GM18526 (cell line): ENCODE data around the gene SLC25A25.

Experiments
- POLR2A ChIP-seq: IDR thresholded peaks from 3 replicates; pipeline ENCODE4 v1.6.1; 2011; ENCODE audit not compliant: insufficient read length; ENCODE audit errors: extremely low read depth

SLC25A25 gene

DNA sequence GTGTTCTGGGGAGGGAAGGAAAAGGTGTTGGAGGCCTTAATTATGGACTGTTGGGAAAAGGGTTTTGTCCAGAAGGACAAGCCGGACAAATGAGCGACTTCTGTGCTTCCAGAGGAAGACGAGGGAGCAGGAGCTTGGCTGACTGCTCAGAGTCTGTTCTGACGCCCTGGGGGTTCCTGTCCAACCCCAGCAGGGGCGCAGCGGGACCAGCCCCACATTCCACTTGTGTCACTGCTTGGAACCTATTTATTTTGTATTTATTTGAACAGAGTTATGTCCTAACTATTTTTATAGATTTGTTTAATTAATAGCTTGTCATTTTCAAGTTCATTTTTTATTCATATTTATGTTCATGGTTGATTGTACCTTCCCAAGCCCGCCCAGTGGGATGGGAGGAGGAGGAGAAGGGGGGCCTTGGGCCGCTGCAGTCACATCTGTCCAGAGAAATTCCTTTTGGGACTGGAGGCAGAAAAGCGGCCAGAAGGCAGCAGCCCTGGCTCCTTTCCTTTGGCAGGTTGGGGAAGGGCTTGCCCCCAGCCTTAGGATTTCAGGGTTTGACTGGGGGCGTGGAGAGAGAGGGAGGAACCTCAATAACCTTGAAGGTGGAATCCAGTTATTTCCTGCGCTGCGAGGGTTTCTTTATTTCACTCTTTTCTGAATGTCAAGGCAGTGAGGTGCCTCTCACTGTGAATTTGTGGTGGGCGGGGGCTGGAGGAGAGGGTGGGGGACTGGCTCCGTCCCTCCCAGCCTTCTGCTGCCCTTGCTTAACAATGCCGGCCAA is 40.4 kb downstream of the SLC25A25 start:
- TF ChIP-seq POLR2A = no peak

DNA sequence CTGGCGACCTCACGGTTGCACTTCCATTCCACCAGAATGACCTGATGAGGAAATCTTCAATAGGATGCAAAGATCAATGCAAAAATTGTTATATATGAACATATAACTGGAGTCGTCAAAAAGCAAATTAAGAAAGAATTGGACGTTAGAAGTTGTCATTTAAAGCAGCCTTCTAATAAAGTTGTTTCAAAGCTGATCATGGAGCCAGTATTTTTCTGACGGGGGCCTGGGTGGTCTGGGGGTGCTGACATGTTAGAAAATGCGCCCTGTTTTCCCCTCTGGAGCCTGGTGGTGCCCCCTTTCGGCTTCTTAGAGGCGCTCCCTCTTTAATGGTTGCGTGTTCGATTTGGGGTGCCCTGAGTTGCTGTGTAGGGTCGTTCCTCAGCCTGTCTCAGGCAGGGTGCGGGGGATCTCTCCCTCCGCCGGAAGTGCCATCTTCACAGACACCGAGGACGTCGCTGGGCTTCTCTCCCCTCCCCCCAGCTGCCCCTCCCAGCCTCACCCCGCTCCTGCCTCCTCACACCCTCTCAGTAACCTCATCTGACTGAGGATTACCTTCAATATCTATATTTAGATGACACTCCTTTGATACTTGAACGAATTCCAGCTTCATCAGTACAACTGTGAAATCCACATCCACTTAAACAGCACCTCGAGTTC is 41.1 kb downstream of the SLC25A25 start:
- no peak for TF ChIP-seq POLR2A

DNA sequence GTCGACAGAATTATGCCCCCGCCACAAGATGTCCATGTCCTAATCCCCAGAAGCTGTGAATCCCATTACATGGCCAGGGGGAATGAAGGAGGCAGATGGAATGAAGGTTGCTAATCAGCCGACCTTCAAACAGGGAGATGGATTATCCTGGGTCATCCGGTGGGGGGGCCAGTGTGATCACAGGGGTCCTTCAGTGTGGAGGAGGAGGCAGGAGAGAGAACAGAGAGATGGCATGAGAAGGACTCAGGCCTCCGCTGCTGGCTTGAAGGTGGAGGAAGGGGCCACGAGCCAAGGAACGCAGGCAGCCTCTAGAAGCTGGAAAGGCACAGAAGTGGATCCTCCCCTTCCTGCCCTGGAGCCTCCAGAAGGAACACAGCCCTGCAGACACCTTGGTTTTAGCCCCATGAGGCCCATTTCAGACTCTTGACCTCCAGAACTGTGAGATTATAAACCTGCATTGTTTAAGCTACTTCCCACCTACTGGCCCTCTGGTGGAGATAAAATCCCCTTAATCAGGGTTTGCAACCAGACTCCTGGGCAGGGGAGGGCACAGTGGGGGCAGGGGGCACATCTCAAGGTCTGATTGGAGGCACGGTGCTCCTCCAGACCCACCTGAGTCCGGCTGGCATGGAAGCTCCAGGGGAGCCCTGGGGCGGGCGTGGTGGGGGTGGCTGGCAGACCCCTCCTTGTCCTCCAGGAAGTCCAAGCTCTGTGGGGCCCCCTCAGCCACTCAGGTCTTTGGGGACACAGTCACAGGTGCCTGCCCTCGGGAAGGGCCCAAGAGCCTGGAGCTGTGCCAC is 45.7 kb downstream of the SLC25A25 start:
- TF ChIP-seq POLR2A = no peak

DNA sequence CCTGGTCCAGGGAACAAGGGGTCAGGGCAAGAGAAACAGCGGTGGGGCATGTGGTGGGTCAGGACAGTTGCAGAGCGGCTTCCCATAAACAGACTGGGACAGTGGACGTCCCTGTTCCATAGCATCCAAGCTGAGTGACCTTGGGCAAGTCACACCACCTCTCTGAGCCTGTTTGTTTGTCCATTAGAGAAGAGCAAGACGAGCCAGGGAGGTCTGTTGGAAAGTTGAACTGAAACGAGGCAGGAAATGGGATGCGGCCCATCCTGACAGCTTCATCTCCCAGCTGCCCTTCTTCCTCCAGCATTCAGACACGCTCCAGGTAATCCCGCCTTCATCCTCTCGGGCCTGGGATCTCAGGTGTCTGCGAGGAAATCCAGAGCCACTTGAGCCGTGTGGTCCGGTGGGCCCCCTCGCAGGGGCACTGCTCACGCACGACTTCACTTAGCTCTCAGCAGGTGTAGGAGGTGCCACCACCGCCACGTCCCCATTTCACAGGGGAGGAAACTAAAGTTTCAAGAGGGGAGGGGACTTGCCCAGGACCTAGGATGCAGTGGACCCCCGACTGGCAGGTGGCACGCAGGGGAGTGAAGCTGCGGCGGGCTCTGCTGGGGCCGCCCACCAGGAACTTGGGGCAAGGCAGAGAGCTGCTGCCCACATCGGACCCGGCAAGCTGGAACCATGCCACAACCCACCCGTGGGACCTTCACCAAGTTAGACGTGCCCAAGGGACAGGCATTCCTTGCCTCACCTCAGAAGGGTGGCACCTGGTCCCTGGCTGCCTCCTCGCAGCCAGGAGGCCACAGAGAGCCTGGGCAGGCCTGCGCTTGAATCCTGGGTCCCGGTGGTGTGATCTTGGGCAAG is 46.5 kb downstream of the SLC25A25 start:
- TF ChIP-seq POLR2A = no peak

DNA sequence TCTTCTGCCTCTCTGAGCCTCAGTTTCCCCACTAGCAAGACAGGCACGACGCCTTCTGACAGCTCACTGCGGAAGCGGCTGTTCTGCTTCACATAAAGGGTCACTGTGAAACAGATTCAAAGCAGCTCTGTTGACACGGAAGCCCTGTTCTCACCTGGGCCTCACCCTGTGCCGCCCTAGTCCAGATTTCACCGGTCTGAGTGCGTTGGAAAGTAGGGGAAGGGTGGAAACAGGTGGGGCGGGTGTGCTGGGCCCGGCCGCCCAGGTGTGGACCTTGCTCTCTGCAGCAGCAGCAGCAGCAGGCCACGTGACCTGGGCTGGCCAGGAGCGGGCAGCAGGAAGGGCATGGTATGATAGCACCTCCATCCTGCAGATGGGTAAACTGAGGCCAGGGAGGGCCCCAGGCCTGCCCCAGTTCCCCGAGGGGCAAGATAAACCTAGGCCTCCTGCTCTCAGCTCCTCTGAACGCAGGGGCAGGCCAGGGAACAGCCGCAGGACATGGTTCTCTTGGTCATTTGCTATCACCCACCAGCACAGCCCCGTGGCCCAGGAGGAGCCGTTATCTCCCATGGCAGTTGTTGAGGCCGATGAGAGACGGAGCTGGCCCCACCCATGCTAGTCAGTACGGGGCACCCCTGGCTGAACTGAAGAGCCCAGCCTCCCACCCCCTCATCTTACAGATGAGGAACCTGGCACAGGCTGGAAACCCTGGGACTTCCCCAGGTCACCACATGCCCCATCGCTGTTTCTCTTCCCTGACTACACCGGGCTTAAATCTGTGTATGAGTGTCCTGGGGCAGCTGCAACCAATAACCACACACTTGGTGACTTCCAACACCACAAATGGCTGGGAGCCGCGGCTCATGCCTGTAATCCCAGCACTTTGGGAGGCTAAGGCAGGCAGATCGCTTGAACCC is 47.4 kb downstream of the SLC25A25 start:
- TF ChIP-seq POLR2A = no peak

DNA sequence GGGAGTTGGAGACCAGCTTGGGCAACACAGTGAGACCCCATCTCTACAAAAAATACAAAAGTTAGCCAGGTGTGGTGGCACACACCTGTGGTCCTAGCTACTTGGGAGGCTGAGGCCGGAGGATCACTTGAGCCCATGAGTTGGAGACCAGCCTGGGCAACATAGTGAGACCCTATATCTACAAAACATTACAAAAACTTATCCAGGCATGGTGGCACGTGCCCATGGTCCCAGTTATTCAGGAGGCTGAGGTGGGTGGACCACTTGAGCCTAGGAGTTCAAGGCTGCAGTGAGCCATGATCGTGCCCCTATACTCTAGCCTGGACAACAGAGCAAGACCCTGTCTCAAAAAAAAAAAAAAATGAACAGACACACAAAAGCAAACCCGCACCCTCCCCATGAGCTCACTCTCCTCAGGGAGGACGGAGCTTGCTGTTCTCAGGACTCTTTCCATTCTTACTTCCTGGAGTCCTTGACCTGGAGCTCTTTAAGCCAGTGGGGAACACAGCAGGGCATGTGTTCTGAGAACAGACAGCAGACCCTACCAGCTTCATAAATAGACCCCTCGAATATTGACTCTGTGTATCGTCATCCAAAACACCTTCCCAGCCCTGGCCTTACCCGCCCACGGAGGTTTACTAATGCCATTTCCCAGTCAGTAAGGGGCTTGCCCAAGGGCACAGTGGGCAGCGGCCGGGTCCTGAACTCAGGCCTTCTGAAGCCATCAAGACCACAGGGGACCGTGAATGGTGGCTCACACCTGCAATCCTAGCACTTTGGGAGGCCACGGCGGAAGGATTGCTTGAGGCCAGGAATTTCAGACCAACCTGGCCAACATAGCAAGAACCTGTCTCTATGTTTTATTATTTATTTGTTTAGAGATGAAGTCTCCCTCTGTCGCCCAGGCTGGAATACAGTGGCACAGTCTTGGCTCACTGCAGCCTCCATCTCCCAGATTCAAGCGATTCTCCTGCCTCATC is 48.4 kb downstream of the SLC25A25 start:
- no peak for TF ChIP-seq POLR2A

DNA sequence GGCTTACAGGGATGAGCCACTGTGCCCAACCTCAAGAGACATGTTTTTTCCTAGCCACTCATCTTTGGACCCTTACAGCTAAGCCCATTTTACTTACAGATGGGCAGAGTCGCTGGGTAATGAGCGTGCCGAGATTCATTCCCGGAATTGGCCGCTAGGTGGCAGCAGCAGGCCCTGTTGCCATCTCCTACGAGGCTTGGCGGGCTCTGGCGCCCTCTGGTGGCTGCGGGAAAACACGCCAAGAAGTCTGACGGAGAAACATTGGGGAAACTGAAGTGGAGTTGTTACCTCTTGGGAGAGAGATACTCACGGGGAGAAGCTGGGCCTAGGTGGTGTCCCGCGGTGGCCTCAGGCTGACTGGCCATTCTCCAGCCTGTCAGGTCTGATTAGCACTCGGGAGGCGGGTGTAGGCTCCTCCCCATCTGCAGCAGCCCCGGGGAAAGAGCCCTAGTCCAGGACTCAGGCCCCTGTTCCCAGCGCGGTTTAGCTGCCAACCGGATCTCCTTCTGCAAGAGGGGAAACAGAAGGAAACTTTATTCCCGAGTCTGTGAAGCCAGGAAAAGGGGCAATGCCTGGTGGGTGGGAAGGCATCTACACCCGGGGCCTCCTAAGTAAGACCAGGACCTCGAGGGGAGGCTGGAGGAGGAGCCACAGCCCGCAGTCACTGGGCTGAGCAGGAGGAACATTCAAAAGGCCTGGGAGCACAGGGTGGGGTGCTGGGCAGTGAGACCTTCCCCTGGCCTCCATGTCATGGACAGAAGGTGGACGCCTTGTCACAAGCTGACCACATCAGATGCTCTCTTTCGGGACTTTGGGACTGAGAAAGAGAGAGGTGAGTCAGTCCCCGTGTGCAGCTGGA is 49.8 kb downstream of the SLC25A25 start:
- no peak for TF ChIP-seq POLR2A

DNA sequence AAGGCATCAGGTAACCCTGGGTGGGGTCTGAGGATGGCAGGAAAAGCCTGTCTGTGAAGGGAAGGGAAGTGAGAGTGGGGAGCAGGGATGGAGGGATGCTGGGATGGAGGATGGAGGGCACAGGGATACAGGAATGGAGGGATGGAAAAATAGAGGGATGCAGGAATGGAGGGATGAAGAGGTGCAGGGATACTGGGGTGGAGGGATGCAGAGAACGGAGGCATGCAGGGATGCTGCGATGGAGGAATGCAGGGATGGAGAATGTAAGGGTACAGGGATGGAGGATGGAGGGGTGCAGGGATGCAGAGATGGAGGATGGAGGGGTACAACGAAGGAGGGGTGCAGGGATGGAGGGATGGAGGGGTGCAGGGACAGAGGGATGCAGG is 50.4 kb downstream of the SLC25A25 start:
- no peak for TF ChIP-seq POLR2A

DNA sequence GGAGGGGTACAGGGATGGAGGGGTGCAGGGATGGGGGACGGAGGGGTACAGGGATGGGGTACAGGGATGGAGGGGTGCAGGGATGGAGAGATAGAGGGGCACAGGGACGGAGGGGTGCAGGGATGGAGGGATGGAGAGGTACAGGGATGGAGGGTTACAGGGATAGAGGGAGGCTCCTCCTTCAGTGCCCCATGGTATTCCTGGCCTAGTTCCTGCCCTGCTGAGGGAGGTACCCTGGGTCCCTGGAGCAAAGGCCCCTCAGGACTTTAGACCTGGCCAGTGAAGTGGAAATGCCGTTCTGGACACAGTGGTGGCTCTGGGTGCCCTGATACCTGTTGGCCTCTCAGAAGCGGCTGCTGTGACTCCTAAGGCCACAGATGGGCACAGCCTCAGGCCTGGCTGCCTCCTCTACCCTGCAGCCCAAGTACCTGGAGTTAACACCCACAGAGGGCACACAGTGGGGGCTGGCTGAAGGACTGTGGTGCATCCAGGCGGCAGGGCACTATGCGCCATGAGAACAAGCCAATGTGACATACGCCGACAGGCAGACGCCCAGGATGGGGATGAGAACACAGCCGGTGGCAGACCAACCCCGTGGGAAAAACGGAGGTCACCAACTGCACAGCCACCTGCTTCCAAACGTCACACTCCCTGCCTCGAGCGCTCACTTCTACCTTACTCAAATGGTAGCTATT is 51.1 kb downstream of the SLC25A25 start:
- TF ChIP-seq POLR2A = no peak

DNA sequence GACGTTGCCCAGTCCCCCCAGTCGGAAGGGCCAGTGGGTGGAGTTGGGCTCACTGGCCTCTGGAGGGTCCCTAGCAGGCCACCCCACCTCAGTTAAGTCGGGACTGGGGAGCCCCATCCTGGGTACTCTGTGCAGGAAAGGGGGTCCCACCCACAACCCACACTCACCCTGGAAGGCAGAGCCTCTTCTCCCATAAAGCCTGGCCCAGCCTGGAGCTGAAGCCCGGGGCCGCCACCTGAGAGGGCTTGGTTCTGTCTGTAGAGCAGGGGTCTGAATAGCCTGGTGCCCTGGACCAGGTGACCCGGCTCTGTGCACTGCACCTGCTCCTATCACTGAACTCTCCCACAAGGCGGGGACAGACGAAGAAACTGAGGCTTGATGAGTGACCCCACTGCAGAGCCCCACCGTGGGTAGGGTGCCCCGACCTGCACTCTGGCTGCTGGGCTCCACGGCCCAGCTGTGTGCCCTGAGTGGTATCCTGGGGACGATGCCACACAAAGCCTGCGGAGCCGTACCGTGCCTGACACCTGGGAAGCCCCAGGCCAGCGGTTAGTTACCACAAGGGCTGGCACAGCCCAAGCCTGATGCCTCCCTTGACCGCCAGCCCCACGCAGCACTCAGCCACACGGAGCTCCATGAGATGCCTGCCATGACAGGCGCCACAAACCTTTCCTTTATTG is 52.2 kb downstream of the SLC25A25 start:
- no peak for TF ChIP-seq POLR2A
